ENCODE results near the gene WNT3.

DNA sequence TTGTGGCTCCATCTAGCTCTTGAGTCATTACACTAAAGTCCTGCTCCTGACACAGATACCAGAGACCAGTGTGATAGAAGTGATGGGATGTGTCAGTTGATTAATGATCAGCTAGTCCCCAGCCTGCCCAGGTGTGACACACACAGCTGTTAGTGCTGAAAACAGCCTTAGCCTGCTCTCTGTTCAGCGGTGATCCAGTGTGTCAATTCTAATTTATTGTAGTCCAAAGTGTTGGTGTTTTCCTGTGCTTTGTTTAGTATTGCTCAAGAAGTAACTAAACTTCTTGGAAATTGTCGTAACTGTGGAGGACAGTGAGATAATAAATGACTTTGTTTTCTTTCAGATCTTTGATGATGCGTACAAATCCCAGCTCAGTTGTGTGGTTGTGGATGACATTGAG, 92.3 kb downstream of the WNT3 start:
- TF ChIP-seq RAD21 (IDR thresholded peaks at IDR 0.05; ENCODE audit: low read depth) (no peak), EZH2phosphoT487 (IDR thresholded peaks at IDR 0.05; ENCODE audit: borderline replicate concordance) (no peak), CBX3 (IDR thresholded peaks at IDR 0.05; ENCODE audit: low read depth) (no peak), TCF7L2 (IDR thresholded peaks at IDR 0.05; ENCODE audit: borderline replicate concordance, extremely low read depth, insufficient read depth, insufficient read length) (no peak), POLR2AphosphoS5 (IDR thresholded peaks at IDR 0.05; ENCODE audit: low read depth, low read length) (no peak)

Measured in HCT116 (cell line).